Activated CD8-positive, alpha-beta T cell treated with anti-CD3 and anti-CD28 coated beads for 36 hours (primary cell): ENCODE measurements around the gene KIFC1. TPM values are rescaled to one million over a fixed set of nuclear protein-coding genes. Genes with fewer than 3 reads are reported as not detected.

Experiments
- ATAC-seq: fragments of 200-7000 bp; cut with Tn5 transposase; one replicate; pipeline ENCODE4 v1.10.0; 2021; ENCODE audit warnings: mild to moderate bottlenecking, moderate library complexity
- CTCF ChIA-PET: fragments of 350-600 bp; sonication (Branson Sonifier 250); formaldehyde crosslinking; loops from one replicate; lab custom pipeline; 2021; ENCODE audit warnings: antibody characterized with exemption; lab: Charles Lee
- POLR2A ChIA-PET: fragments of 350-600 bp; sonication (Branson Sonifier 250); formaldehyde crosslinking; loops from one replicate; lab custom pipeline; 2021; ENCODE audit warnings: antibody characterized with exemption; lab: Charles Lee
- DNase-seq: peaks from one replicate; pipeline ENCODE4 v3.0.0-alpha.2; 2020
- H3K27ac Mint-ChIP-seq: one replicate; pipeline ENCODE4 v1.8.0; 2021; ENCODE audit warnings: mild to moderate bottlenecking, mixed read lengths
- H3K27me3 Mint-ChIP-seq: one replicate; pipeline ENCODE4 v1.8.0; 2021; ENCODE audit warnings: mixed read lengths
- H3K36me3 Mint-ChIP-seq: one replicate; pipeline ENCODE4 v1.8.0; 2021; ENCODE audit warnings: low read depth, mixed read lengths
- H3K4me1 Mint-ChIP-seq: one replicate; pipeline ENCODE4 v1.8.0; 2021; ENCODE audit warnings: low read depth, mixed read lengths
- H3K4me3 Mint-ChIP-seq: one replicate; pipeline ENCODE4 v1.8.0; 2021; ENCODE audit warnings: mild to moderate bottlenecking, moderate library complexity, mixed read lengths
- H3K9me3 Mint-ChIP-seq: one replicate; pipeline ENCODE4 v1.8.0; 2021; ENCODE audit warnings: mixed read lengths
- intact Hi-C: fragments of 100-400 bp; cut with micrococcal nuclease; formaldehyde crosslinking; loops from one replicate; pipeline ENCODE4 v1.10.0; 2022
- total RNA-seq, 2 experiments: library from RNA; stranded (reverse); gene quantifications; one replicate each; pipeline ENCODE4 v1.2.3, GENCODE V29; 2021
- TF ChIP-seq, protein P1 (sequence below): fragments of 200-600 bp; IDR thresholded peaks from one replicate; pipeline ENCODE4 v1.8.0; 2022; ENCODE audit warnings: antibody characterized with exemption, mild to moderate bottlenecking

The KIFC1 gene
- total RNA-seq, 2 experiments from 2014 or later = 93.4 to 96.0 TPM

GRCh38 chr6:33410711-33411631, 19.3 kb downstream of the KIFC1 start, which contains the start of gene PHF1:
PHF1 (plus strand) TSS chr6:33411014; CDS start chr6:33412264, 1,250 bp downstream.
- Mint-ChIP-seq H3K4me3 (peak within 1 kb of the TSS; percentile 87), H3K27ac (peak within 1 kb of the TSS; percentile 90), H3K4me1 (peaks cover 50% of the 10 kb centered on the region), H3K27me3 (no peaks in the 10 kb centered on the region), H3K36me3 (peaks cover 44% of the 10 kb centered on the region), H3K9me3 (no peaks in the 10 kb centered on the region)
- TF ChIP-seq, protein P1, sequence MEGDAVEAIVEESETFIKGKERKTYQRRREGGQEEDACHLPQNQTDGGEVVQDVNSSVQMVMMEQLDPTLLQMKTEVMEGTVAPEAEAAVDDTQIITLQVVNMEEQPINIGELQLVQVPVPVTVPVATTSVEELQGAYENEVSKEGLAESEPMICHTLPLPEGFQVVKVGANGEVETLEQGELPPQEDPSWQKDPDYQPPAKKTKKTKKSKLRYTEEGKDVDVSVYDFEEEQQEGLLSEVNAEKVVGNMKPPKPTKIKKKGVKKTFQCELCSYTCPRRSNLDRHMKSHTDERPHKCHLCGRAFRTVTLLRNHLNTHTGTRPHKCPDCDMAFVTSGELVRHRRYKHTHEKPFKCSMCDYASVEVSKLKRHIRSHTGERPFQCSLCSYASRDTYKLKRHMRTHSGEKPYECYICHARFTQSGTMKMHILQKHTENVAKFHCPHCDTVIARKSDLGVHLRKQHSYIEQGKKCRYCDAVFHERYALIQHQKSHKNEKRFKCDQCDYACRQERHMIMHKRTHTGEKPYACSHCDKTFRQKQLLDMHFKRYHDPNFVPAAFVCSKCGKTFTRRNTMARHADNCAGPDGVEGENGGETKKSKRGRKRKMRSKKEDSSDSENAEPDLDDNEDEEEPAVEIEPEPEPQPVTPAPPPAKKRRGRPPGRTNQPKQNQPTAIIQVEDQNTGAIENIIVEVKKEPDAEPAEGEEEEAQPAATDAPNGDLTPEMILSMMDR = no peak
- DNase-seq (no peak), ATAC-seq (peak; percentile 65)
- intact Hi-C loops = loop anchor here (1.0 kb wide), 1 partner anchor 20 kb away; the partner anchor contains the start of gene KIFC1
- POLR2A ChIA-PET = interaction anchor here (1.1 to 1.8 kb wide), 4 partner anchors 8 to 139 kb away, joined by 4 to 11 read pairs (median 6); partner anchors contain the start of genes RPS18, SYNGAP1 and VPS52
- CTCF ChIA-PET = interaction anchor here (0.7 to 1.3 kb wide), 3 partner anchors 15 to 20 kb away, joined by 3 to 9 read pairs (median 4); no protein-coding TSS in a partner anchor

- Mint-ChIP-seq H3K36me3 (peaks cover 45% of the 10 kb centered on the region), H3K27me3 (no peaks in the 10 kb centered on the region), H3K27ac (peak overlapping the region; percentile 87), H3K4me3 (peak overlapping the region; percentile 80), H3K9me3 (no peaks in the 10 kb centered on the region), H3K4me1 (peaks cover 57% of the 10 kb centered on the region)
- intact Hi-C loops = no loop called here
- ChIA-PET CTCF (interaction anchor here (0.7 kb wide), 1 partner anchor 19 kb away, joined by 4 read pairs; no protein-coding TSS in a partner anchor), POLR2A (interaction anchor here (1.0 to 1.8 kb wide), 4 partner anchors 14 to 140 kb away, joined by 3 to 11 read pairs (median 6); partner anchors contain the start of genes RPS18, VPS52 and WDR46)
- DNase-seq = no peak
- no peak for ATAC-seq
- TF ChIP-seq, protein P1 = no peak
These were observed 20.0 kb downstream of the KIFC1 start for GRCh38 chr6:33411632-33412005.

DNA sequence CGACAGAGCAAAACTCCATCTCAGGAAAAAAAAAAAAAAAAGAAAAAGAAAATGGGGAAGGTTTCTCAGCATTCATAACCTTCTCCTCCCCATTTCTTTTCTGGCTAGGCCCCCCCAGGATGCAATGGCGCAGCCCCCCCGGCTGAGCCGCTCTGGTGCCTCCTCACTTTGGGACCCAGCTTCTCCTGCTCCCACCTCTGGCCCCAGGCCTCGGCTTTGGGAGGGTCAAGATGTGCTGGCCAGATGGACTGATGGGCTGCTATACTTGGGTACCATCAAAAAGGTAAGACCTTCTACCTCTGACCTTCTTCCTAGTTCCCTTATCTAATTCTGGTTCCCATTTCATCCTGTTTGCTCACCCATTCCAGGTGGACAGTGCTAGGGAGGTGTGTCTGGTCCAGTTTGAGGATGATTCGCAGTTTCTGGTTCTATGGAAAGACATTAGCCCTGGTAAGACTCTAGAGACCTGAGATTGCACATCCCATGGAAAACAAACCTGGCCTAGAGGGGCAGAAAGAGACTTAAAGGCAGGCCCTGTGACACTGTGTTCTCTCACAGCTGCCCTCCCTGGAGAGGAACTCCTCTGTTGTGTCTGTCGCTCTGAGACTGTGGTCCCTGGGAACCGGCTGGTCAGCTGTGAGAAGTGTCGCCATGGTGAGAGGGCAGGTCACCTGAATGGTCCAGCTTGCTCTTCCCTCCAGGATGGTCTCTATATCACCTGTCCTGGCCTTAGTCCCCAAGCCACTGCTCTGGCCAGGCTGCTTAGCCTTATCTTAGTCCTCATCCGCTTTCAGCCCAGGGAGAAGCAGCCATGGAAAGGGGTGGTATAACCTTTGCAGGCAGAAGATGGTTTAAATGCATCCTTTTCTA, 20.8 kb downstream of the KIFC1 start:
- TF ChIP-seq, protein P1 = no peak
- ChIA-PET POLR2A (interaction anchor here (1.0 to 1.8 kb wide), 5 partner anchors 13 to 141 kb away, joined by 3 to 11 read pairs (median 4); partner anchors contain the start of genes RPS18, VPS52 and WDR46), CTCF (interaction anchor here (0.7 to 1.1 kb wide), 2 partner anchors 14 to 19 kb away, joined by 3 to 4 read pairs; no protein-coding TSS in a partner anchor)
- H3K27ac Mint-ChIP-seq = peak overlapping the region; percentile 61
- H3K4me3 Mint-ChIP-seq = peak overlapping the region; percentile 80
- no peaks in the 10 kb centered on the region for H3K9me3 Mint-ChIP-seq
- ATAC-seq (no peak), DNase-seq (no peak)
- peaks cover 47% of the 10 kb centered on the region for H3K36me3 Mint-ChIP-seq
- H3K4me1 Mint-ChIP-seq = peaks cover 59% of the 10 kb centered on the region
- no peaks in the 10 kb centered on the region for H3K27me3 Mint-ChIP-seq
- intact Hi-C loops = no loop called here

DNA sequence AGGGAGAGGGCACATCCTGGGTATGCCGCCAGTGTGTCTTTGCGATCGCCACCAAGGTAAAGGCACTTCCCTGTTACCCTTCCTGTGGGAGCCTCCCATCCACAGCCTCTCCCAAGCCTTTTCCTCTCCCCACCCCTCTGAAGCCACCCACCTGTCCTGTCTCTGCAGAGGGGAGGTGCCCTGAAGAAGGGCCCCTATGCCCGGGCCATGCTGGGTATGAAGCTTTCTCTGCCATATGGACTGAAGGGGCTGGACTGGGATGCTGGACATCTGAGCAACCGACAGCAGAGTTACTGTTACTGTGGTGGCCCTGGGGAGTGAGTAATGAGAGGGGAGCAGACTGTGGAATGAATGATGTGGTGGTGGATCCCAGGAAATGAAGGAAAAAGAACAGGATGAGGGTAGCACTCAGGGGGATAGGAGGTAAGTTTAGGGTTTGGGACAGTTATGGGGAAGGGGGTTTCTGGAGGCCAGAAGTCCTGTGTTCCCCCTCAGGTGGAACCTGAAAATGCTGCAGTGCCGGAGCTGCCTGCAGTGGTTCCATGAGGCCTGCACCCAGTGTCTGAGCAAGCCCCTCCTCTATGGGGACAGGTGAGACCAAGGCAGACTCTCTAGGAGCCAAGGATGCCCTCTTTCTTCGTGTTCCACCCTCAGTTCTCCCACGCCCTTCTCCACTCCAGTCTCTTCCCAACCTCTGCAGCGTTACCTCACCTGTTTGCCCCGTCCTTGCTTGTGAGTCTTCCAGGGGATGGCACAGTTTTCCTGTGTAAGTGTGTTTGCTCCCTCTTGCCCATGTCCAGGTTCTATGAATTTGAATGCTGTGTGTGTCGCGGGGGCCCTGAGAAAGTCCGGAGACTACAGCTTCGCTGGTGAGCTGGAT, 21.9 kb downstream of the KIFC1 start:
- DNase-seq = no peak

More for the DNA sequence above, 21.9 kb downstream of the KIFC1 start:
- Mint-ChIP-seq H3K4me1 (peaks cover 62% of the 10 kb centered on the region), H3K36me3 (peaks cover 40% of the 10 kb centered on the region), H3K27ac (peak overlapping the region; percentile 100), H3K4me3 (no peak overlapping the region), H3K9me3 (no peaks in the 10 kb centered on the region), H3K27me3 (no peaks in the 10 kb centered on the region)
- no peak for ATAC-seq
- intact Hi-C loops = no loop called here
- TF ChIP-seq, protein P1 = no peak
- ChIA-PET POLR2A (interaction anchor here (1.1 to 1.8 kb wide), 3 partner anchors 12 to 142 kb away, joined by 3 to 7 read pairs (median 7); partner anchors contain the start of genes RPS18 and VPS52), CTCF (interaction anchor here (0.8 to 1.6 kb wide), 3 partner anchors 13 to 77 kb away, joined by 3 read pairs; no protein-coding TSS in a partner anchor)
